GM12872 (cell line): ENCODE results near the gene TMEM187.
A peak's percentile ranks its signal among the peaks of the same experiment; 100 is the strongest.

Experiments
- TF ChIP-seq, protein P1 (sequence below): IDR thresholded peaks from 3 replicates; pipeline ENCODE4 v1.5.1; 2011; ENCODE audit warnings: low read depth, mild to moderate bottlenecking, low read length, moderate library complexity; ENCODE audit not compliant: insufficient read depth

The TMEM187 gene

DNA sequence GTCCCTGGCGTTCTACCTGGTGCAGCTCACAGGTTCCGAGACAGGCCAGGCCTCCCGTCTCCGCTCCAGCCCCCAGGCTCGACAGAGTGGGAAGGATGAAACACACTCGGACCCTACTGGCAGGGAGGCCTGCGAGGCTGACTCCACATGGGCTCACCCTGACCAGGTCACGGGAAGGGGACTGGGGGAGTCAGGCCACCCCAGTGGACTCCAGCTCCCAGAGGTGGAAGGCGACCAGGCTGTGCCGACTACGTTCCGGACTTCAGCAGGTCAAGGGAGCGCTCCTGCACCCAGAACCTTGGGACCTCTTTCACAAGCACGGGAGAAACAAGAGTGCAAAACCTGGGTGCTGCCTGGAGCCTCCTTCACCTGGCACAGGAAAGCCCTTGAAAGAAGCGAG, 51.7 kb downstream of the TMEM187 start:
- TF ChIP-seq, protein P1, sequence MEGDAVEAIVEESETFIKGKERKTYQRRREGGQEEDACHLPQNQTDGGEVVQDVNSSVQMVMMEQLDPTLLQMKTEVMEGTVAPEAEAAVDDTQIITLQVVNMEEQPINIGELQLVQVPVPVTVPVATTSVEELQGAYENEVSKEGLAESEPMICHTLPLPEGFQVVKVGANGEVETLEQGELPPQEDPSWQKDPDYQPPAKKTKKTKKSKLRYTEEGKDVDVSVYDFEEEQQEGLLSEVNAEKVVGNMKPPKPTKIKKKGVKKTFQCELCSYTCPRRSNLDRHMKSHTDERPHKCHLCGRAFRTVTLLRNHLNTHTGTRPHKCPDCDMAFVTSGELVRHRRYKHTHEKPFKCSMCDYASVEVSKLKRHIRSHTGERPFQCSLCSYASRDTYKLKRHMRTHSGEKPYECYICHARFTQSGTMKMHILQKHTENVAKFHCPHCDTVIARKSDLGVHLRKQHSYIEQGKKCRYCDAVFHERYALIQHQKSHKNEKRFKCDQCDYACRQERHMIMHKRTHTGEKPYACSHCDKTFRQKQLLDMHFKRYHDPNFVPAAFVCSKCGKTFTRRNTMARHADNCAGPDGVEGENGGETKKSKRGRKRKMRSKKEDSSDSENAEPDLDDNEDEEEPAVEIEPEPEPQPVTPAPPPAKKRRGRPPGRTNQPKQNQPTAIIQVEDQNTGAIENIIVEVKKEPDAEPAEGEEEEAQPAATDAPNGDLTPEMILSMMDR = no peak

DNA sequence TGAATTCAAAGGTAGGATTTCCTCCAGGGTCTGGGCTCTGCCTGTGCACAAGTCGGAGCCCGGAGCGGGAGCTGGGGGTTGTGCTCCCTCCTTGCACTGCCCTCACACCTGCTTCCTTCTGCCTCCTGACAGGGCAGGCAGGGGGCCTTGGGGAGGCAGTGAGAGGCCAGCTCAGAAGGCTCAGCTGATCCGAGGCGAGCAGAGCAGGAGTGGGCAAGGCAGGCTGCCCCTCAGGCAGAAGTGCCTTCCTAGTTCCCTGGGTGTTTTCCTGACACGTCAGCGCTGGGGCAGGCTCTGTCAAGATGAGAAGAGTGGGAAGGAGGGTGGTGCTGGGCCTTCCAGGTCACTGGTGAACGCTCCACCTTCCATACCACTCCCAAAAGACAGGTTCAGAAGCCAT, 52.7 kb downstream of the TMEM187 start:
- TF ChIP-seq, protein P1 = no peak

DNA sequence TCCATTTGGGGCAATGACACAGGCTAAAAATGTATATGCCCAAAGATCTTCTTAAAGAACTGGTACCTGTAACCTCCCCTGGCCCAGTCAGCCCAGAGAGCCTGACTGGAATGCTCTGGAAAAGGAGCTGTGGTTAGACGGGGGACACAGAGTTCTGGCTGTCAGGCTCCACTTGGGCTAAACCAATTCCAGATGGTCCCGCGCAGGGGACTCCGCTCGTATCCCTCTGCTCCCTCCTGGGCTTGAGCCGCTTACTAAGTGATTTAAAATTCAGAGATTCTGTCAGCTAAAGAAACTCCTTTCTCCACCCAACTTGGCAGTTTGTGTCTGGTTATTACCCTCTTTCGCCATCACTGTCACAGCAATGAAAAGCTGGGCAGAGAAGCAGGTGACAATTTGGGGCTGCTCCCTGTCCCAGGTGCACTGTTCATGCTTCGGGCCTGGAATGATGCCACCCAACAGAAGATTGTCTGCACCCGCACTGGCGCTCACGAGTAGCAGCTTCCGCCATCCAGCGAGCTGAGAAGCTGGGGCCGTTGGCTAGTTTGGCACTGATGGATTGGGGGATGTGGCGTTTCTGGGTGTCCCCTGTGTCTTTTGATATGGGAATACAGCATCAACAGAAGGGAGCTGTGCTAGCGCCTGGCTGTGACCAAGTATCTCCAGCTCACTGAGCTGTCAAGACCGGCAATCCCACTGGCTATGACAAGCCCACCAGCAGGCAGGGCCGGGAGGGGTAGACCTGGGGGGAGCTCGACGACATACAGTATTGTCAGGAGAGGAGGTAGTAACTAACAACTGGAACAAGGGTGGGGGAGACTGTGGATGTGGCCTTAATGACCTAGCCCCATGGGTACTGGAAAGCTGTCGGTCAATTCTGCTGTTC, 53.8 kb downstream of the TMEM187 start:
- TF ChIP-seq, protein P1 = no peak

DNA sequence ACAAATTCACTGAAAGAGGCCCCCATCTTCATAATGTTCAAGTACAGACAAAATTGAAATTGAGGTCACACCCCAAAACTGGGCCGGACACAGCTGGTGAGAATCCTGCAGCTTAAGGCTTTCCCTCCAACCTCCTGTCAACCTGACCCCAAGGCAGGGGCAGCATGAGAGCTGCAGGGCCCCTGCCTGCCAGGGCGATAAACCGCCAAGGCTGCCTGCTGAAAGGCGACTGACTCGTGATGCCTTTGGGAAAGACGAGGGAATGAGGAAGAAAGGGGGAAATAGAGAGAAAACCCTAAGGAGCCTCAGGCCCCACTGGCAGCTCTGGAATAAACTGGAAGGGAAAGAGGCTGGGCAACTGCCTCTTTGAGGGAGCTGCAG, 54.5 kb downstream of the TMEM187 start:
- TF ChIP-seq, protein P1 = no peak

DNA sequence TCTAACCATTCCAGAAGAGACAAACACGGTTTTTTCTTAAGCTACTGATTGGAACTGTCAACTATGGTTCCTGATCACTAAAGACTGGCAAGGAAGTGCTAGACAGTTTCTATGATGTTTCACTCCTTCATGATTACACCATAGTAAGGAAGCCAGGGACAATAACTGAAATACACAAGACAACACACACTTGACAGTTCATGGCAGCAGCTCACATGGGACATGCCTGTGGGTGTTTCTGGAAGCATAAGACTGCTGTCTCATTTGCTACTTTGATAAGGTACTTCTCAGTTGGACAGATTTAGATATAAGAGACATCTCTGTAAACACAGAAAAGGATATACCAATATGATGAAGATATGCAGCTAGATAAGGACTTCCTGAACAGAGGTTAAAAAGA, 55.4 kb downstream of the TMEM187 start:
- TF ChIP-seq, protein P1 = no peak

DNA sequence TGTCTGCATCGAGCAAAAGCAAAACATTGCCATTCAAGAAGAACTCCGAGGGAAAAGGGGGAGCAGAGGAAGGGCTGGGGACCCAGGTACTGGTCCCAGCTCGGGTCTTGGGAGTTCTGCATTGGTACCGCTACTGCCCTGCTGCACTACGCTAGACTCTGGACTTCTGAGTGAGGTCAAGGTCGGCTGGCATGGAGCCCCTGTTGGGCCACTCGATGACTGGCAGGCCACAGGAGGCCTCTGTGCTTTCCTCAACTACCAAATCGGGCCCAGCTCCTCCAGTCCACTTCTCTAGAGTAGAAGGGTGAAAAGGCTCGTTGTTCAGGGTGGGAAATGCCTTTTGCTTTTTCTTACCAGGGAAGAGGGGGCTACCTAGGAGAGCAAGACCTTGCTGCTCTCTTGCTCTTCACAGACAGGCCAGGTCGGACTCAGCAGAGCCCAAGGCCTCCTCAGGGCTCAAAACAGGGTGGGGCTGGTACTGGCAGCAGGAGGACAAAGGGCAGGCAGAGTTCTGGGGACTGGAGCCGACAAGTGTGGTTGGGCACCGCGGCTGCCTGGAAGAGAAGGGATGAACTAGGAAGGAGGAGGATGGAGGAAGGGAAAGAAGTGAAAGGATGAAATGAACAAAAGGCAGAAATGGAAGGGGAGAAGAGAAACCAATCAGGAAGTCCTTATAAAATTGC, 56.1 kb downstream of the TMEM187 start:
- TF ChIP-seq, protein P1 = no peak

DNA sequence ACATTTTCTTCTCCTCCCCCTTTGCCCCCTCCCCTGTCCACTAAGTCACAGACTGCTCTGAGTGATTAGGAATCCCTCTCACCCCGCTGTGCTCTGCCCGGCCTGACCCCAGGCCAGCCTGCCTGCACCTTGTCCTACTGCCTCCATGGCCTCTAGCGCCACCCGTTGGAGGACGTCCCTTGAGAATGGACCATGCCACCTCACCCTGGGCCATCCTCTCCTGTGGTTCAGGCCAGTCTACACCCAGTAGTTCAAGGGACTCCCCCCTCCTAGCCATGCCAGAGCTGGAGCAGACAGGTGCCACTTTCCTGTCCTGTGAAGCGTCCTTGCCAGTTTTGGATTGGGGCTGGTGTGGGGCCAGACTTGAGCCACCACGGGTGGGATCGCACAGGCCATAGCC, 56.9 kb downstream of the TMEM187 start:
- TF ChIP-seq, protein P1 = 0 out of 3 replicates have a peak, but pooled peaks have one; percentile 9
